WERI-Rb-1 (cell line): ENCODE measurements around the gene SLC25A1.

Experiments
- DNase-seq: peaks from one replicate; pipeline ENCODE4 v3.0.0-alpha.2; 2020
- H3K27ac ChIP-seq: fragments of 250-450 bp; sonication (Bioruptor Pico); 2 replicates; pipeline ENCODE4 v1.5.1; 2020; ENCODE audit warnings: mild to moderate bottlenecking, moderate library complexity
- H3K27me3 ChIP-seq: fragments of 250-450 bp; sonication (Bioruptor Pico); 2 replicates; pipeline ENCODE4 v1.5.1; 2021; ENCODE audit warnings: mild to moderate bottlenecking, low read depth, moderate library complexity; ENCODE audit not compliant: insufficient read depth, severe bottlenecking
- H3K36me3 ChIP-seq: fragments of 250-450 bp; sonication (Bioruptor Pico); 2 replicates; pipeline ENCODE4 v1.5.1; 2020; ENCODE audit warnings: mild to moderate bottlenecking, moderate library complexity
- H3K4me3 ChIP-seq: 2 replicates; pipeline ENCODE4 v1.5.1; 2011; ENCODE audit warnings: low read depth, mild to moderate bottlenecking, control low read depth, low read length
- H3K9me3 ChIP-seq: fragments of 250-450 bp; sonication (Bioruptor Pico); 2 replicates; pipeline ENCODE4 v1.5.1; 2021; ENCODE audit warnings: mild to moderate bottlenecking, moderate library complexity; ENCODE audit not compliant: severe bottlenecking
- CTCF ChIP-seq: IDR thresholded peaks from 2 replicates; pipeline ENCODE4 v1.5.1; 2011; ENCODE audit warnings: low read depth, mild to moderate bottlenecking, control low read depth, inconsistent platforms, low read length

Gene SLC25A1

DNA sequence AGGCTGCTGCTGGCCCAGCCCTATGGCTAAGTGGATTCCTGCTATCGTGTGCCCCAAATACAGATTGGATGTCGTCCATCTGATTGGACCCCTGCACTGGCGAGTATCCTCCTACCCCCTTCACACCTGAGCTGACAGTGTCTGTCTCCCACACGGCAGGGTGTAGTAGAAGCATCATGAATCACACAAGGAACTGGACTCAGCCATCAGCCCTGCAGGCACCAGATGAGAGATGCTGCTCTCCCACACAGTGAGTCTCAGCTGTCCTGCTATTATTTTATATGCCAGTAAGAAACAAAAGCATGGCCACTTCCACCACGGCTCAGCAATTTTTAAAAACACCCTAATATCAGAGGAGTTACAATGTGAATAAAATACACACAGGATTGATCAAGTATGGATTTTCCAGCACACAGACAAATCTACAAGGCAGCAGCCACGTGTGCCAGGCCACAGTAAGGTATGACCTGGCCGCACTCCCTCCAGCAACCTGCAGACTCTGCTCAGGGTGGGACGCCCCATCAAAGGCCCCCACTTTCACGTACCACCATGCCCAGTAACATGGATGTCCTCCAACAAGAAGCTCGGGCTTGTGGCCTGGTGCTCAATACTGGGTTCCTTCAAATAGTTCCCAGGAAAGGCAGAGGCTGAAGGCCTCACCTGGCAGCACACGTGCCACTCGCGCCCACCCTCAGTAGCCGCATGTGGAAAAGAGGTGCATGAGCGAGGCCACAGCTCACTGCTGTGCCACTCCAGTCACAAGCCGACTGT lies 16.4 kb upstream of the SLC25A1 start:
- TF ChIP-seq CTCF = no peak
- H3K27ac ChIP-seq = no peak overlapping the region
- no peak overlapping the region for H3K4me3 ChIP-seq
- no peaks in the 10 kb centered on the region for H3K9me3 ChIP-seq
- no peak for DNase-seq
- H3K36me3 ChIP-seq = peaks cover 6% of the 10 kb centered on the region; the same call in 1 of the 2 replicates
- no peaks in the 10 kb centered on the region for H3K27me3 ChIP-seq

DNA sequence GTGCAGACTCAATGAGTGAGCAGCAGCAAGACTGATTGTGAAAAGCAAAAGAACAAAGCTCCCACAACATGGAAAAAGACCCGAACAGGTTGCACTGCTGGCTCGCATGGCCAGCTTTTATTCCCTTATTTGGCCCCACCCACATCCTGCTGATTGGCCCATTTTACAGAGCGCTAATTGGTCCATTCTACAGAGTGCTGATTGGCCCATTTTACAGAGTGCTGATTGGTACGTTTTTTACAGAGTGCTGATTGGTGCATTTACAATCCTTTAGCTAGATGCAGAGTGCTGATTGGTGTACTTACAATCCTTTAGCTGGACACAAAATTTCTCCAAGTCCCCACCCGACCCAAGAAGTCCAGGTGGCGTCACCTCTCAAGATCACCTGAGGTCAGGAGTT lies 15.3 kb upstream of the SLC25A1 start:
- Histone ChIP-seq H3K27ac (no peak overlapping the region), H3K27me3 (no peaks in the 10 kb centered on the region), H3K4me3 (no peak overlapping the region), H3K36me3 (peaks cover 6% of the 10 kb centered on the region; the same call in 1 of the 2 replicates), H3K9me3 (no peaks in the 10 kb centered on the region)
- no peak for TF ChIP-seq CTCF
- no peak for DNase-seq

DNA sequence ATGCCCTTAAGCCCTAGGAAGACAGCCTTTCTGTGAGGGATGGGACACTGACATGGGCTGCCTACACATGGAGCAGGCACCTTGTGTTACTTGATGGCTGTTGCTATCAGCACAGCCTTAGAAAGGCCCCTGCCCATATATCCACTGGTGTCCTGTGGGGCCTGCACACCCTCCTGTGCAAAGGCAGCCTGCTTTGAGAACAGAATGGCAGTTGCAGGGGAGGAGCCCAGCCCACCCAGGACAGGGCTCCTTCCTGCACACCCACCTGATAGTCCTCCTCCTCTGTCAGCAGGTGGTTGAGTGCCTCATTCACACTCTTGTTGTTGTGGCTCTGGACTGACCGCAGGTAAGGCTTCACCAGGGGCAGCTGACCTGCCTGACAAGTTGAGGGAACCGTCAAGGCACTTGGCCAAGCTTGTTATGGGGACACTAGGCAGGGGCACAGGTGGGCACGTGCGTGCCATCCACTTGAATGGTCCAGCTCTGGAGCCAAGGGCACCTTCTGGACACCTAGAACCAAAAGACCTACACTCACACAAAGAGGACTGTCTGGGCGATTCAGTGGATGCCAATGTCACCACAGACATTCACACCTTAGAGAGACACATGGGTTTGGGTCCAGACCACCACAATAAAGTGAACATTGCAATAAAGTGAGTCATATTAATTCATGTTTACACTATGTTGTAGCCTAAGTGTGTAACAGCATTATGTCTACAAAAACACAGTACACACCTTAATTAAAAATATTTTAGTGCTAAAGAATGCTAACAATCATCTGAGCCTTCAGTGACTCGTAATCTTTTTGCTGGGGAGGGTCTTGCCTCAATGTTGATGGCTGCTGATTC lies 9.4 kb upstream of the SLC25A1 start:
- H3K36me3 ChIP-seq = no peaks in the 10 kb centered on the region
- H3K27ac ChIP-seq = no peak overlapping the region
- H3K27me3 ChIP-seq = no peaks in the 10 kb centered on the region
- H3K4me3 ChIP-seq = no peak overlapping the region
- no peaks in the 10 kb centered on the region for H3K9me3 ChIP-seq
- no peak for DNase-seq
- no peak for TF ChIP-seq CTCF

DNA sequence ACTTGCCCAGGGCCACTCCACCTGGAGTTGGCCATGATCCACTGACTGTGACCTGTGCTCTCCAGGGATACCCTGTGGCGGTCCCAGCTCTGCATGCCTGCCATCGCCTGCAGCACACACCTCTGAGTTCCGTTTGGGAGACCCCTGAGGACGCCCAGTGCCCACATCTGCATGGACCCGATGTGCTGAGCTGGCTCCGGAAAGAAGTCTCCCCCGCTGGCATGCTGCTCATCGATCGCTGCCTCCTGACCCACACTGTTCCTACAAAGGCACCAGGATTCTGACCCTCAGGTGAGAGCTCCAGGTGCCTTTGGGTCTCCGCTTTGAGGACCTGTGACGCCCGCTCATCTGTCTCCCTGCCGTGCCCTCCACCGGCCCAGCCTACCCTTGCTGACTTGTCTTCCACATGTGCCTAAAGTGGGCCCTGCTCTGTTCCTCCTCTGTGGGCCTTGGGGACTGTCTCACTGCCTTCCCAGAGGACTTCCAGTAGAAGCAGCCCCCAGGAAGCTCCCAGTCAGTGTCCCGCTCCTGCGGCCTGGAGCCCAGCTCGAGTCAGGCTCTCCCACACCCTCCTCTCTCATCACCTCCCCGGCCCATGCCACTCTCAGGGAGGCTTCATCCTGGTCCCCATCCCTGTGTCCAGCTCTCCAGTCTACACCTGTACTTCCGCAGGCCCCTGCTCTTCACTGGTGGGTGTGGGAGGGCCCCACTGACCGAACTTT lies 5.9 kb upstream of the SLC25A1 start:
- TF ChIP-seq CTCF = no peak
- no peaks in the 10 kb centered on the region for H3K27me3 ChIP-seq
- DNase-seq = no peak
- H3K27ac ChIP-seq = no peak overlapping the region
- no peak overlapping the region for H3K4me3 ChIP-seq
- no peaks in the 10 kb centered on the region for H3K36me3 ChIP-seq
- H3K9me3 ChIP-seq = no peaks in the 10 kb centered on the region

DNA sequence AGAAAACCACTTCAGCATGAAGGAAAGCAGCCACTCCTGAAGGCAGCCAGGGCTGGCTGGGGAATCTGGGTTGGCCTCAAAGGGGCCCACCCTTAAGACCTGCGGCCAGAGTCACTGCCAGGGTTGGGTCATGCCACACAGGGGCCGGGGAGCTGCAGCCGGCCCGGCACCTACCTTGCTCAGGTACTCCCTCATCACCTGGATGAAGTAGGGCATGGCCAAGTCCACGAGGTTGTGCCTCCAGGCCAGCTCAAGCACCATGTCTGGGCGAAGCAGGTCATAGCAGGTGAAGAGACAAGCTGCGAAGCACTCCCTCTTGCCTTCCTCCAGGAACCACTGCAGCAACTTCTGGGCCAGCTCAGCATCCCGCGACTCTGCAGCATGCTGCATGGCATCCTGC lies 4.7 kb upstream of the SLC25A1 start:
- DNase-seq = no peak
- no peaks in the 10 kb centered on the region for H3K9me3 ChIP-seq
- no peaks in the 10 kb centered on the region for H3K27me3 ChIP-seq
- H3K4me3 ChIP-seq = no peak overlapping the region
- no peaks in the 10 kb centered on the region for H3K36me3 ChIP-seq
- no peak for TF ChIP-seq CTCF
- H3K27ac ChIP-seq = no peak overlapping the region
